NCI-H524 (cell line): ENCODE data around the gene GATD1.
A peak's percentile ranks its signal among the peaks of the same experiment; 100 is the strongest.

Experiments
- DNase-seq, 2 experiments: peaks; one replicate each; lab custom pipeline; 2025; lab: John Stamatoyannopoulos, UW

GATD1 gene

GRCh38 chr11:795634-796564, 18.6 kb upstream of the GATD1 start:
- DNase-seq = peak; percentile 40 to 67

- DNase-seq = peak in 1 of 2 experiments; percentile 70
Measured at GRCh38 chr11:794766-795633, 17.7 kb upstream of the GATD1 start.

GRCh38 chr11:794013-794765, 16.9 kb upstream of the GATD1 start:
- DNase-seq = peak in 1 of 2 experiments; percentile 88

- DNase-seq = peak; percentile 68 to 90
Measured at GRCh38 chr11:793556-793955, 16.3 kb upstream of the GATD1 start.

GRCh38 chr11:792873-793272, 15.6 kb upstream of the GATD1 start:
- no peak for DNase-seq

GRCh38 chr11:792535-792821, 15.2 kb upstream of the GATD1 start:
- DNase-seq = no peak

GRCh38 chr11:791658-792534, 14.6 kb upstream of the GATD1 start:
- no peak for DNase-seq

- DNase-seq = no peak
Measured at GRCh38 chr11:790721-791564, 13.7 kb upstream of the GATD1 start.

GRCh38 chr11:789943-790342, 12.7 kb upstream of the GATD1 start, which contains the start of gene CEND1:
Gene CEND1 (minus strand): TSS chr11:790090. CDS start chr11:788576, 1,514 bp downstream.
- peak in 1 of 2 experiments; percentile 53 for DNase-seq

GRCh38 chr11:788953-789940, 12.0 kb upstream of the GATD1 start:
- DNase-seq = no peak

GRCh38 chr11:788009-788640, 10.8 kb upstream of the GATD1 start:
- DNase-seq = no peak

- no peak for DNase-seq
Measured at GRCh38 chr11:787084-787675, 9.9 kb upstream of the GATD1 start.

- DNase-seq = peak; percentile 50 to 72
Measured at GRCh38 chr11:786235-787083, 9.2 kb upstream of the GATD1 start.

- peak; percentile 93 to 94 for DNase-seq
Measured at GRCh38 chr11:783581-784015, 6.3 kb upstream of the GATD1 start.

GRCh38 chr11:782264-783174, 5.2 kb upstream of the GATD1 start:
- DNase-seq = no peak

GRCh38 chr11:779955-780532, 2.8 kb upstream of the GATD1 start:
- DNase-seq = no peak
